ENCODE results near the gene TMEM179B. TPM values are rescaled to one million over a fixed set of nuclear protein-coding genes. Genes with fewer than 3 reads are reported as not detected.

Gene TMEM179B
- total and polyA plus RNA-seq, 9 of the 15 experiments (the other 6 are each of a cell fraction or from before 2014, with no cell fraction given) = 27.7 to 105 (median 37.0) TPM

DNA sequence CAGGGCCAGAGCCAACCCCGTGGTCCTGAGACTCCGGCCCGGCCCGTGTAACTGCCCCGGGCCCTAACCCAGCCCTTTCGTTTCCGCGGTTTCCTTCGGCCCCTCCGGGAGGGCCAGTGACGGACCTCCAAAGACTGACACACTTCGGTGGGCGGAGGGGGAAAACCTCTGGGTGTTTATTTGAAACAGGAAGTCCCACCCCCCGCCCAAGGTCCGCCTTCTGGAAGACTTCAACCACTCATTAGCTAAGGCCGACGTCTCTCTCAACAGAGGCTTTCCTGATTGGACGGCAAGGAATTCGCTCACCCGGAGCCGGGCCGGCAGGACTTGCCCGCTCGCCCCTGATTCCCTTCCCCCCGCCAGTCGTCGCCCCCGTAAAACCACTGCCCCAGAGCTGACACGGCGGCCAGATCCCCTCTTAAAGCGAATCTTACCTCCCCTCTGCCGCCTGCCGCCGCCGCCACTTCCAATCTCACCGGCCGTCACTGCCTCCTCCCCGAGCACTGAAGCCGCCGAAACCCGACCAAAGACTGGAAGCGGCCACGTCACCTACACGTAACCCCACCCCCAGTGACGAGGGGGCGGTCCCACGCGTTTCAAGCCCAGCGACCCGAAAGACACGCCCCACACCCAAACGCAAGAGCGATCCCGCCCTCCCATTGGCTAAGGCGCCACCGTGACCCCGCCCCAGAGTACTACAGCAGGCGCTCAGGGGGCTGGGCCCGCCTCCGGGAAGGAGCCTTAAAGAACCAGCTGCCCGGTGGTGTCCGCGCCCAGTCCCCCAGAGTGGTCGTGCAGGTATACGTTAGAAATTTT lies 44.5 kb downstream of the TMEM179B start, which contains the start of gene STX5 (continued):
- TF ChIP-seq, protein P1, sequence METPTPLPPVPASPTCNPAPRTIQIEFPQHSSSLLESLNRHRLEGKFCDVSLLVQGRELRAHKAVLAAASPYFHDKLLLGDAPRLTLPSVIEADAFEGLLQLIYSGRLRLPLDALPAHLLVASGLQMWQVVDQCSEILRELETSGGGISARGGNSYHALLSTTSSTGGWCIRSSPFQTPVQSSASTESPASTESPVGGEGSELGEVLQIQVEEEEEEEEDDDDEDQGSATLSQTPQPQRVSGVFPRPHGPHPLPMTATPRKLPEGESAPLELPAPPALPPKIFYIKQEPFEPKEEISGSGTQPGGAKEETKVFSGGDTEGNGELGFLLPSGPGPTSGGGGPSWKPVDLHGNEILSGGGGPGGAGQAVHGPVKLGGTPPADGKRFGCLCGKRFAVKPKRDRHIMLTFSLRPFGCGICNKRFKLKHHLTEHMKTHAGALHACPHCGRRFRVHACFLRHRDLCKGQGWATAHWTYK (CRISPR knock-in tag; IDR thresholded peaks at IDR 0.05) = no peak
- TF ChIP-seq MCM2 (IDR thresholded peaks at IDR 0.05; ENCODE audit: low read depth) (no peak), SPI1 (IDR thresholded peaks at IDR 0.05; ENCODE audit: borderline replicate concordance, low read depth, low read length) (peak; percentile 85), TEAD2 (tag; IDR thresholded peaks at IDR 0.05) (no peak), CHCHD3 (CRISPR knock-in tag; IDR thresholded peaks at IDR 0.05) (no peak), SMARCE1 (IDR thresholded peaks at IDR 0.05) (0 out of 2 replicates have a peak, but pooled peaks have one; percentile 49), MAFF (IDR thresholded peaks at IDR 0.05; ENCODE audit: low read length) (no peak), PHF20 (IDR thresholded peaks at IDR 0.05; ENCODE audit: partially characterized antibody) (peak; percentile 36), IFI16 (CRISPR knock-in tag; IDR thresholded peaks at IDR 0.05) (no peak), ILF3 (IDR thresholded peaks at IDR 0.05; ENCODE audit: borderline replicate concordance) (no peak), ZNF695 (CRISPR knock-in tag; IDR thresholded peaks at IDR 0.05) (no peak), PTTG1 (tag; IDR thresholded peaks at IDR 0.05; ENCODE audit: low read depth) (no peak), CBX2 (IDR thresholded peaks at IDR 0.05; ENCODE audit: insufficient read depth, low read length, poor library complexity, severe bottlenecking) (no peak), GTF2F1 (IDR thresholded peaks at IDR 0.05; ENCODE audit: low read depth, low read length) (peak; percentile 39; the same call in 1 of the 2 replicates), TBL1XR1 (IDR thresholded peaks at IDR 0.05; ENCODE audit: low read length in 2 of 2) (0 out of 4 replicates have a peak, but pooled peaks have one; percentile 4 to 11), ZNF354B (CRISPR knock-in tag; IDR thresholded peaks at IDR 0.05) (no peak), ZNF23 (CRISPR knock-in tag; IDR thresholded peaks at IDR 0.05) (no peak), BMI1 (IDR thresholded peaks at IDR 0.05; ENCODE audit: low read length) (no peak)
- TF ChIP-seq, protein P2, sequence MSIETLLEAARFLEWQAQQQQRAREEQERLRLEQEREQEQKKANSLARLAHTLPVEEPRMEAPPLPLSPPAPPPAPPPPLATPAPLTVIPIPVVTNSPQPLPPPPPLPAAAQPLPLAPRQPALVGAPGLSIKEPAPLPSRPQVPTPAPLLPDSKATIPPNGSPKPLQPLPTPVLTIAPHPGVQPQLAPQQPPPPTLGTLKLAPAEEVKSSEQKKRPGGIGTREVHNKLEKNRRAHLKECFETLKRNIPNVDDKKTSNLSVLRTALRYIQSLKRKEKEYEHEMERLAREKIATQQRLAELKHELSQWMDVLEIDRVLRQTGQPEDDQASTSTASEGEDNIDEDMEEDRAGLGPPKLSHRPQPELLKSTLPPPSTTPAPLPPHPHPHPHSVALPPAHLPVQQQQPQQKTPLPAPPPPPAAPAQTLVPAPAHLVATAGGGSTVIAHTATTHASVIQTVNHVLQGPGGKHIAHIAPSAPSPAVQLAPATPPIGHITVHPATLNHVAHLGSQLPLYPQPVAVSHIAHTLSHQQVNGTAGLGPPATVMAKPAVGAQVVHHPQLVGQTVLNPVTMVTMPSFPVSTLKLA (conservative IDR thresholded peaks at IDR 0.05) = peak; percentile 75 to 88
- TF ChIP-seq, protein P3, sequence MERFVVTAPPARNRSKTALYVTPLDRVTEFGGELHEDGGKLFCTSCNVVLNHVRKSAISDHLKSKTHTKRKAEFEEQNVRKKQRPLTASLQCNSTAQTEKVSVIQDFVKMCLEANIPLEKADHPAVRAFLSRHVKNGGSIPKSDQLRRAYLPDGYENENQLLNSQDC (CRISPR knock-in tag; IDR thresholded peaks at IDR 0.05) = no peak
- TF ChIP-seq, protein P4, sequence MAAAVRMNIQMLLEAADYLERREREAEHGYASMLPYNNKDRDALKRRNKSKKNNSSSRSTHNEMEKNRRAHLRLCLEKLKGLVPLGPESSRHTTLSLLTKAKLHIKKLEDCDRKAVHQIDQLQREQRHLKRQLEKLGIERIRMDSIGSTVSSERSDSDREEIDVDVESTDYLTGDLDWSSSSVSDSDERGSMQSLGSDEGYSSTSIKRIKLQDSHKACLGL (CRISPR knock-in tag; IDR thresholded peaks at IDR 0.05; ENCODE audit: borderline replicate concordance, poor library complexity, severe bottlenecking) = no peak
- TF ChIP-seq, protein P5, sequence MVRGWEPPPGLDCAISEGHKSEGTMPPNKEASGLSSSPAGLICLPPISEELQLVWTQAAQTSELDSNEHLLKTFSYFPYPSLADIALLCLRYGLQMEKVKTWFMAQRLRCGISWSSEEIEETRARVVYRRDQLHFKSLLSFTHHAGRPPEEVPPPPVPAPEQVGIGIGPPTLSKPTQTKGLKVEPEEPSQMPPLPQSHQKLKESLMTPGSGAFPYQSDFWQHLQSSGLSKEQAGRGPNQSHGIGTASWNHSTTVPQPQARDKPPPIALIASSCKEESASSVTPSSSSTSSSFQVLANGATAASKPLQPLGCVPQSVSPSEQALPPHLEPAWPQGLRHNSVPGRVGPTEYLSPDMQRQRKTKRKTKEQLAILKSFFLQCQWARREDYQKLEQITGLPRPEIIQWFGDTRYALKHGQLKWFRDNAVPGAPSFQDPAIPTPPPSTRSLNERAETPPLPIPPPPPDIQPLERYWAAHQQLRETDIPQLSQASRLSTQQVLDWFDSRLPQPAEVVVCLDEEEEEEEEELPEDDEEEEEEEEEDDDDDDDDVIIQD (CRISPR knock-in tag; IDR thresholded peaks at IDR 0.05) = no peak
- TF ChIP-seq, protein P6, sequence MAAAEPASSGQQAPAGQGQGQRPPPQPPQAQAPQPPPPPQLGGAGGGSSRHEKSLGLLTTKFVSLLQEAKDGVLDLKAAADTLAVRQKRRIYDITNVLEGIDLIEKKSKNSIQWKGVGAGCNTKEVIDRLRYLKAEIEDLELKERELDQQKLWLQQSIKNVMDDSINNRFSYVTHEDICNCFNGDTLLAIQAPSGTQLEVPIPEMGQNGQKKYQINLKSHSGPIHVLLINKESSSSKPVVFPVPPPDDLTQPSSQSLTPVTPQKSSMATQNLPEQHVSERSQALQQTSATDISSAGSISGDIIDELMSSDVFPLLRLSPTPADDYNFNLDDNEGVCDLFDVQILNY (CRISPR knock-in tag; IDR thresholded peaks at IDR 0.05) = no peak
